HT1080 (cell line): ENCODE measurements around the gene AKAP11. TPM values are rescaled to one million over a fixed set of nuclear protein-coding genes. Genes with fewer than 3 reads are reported as not detected.
"Not testable (repeated sequence)": the region's sequence is repeated elsewhere in the genome, so short reads cannot be mapped to it uniquely, and the experiment has no call there.

Experiments
- DNase-seq: peaks from one replicate; pipeline ENCODE4 v3.0.0-alpha.2; 2015; ENCODE audit warnings: low read depth
- polyA plus RNA-seq, 2 experiments: library from polyadenylated mRNA; depleted of rRNA; stranded (reverse); fragments of >200 nt; gene quantifications; 2 replicates each; pipeline ENCODE4 v1.2.3, GENCODE V29; 2015
- total RNA-seq: library from RNA; depleted of rRNA; stranded (reverse); fragments of >200 nt; shearing (Covaris generic); gene quantifications from 2 replicates; pipeline ENCODE4 v1.2.3, GENCODE V29; 2014; rRNA removed

AKAP11 gene, protein sequence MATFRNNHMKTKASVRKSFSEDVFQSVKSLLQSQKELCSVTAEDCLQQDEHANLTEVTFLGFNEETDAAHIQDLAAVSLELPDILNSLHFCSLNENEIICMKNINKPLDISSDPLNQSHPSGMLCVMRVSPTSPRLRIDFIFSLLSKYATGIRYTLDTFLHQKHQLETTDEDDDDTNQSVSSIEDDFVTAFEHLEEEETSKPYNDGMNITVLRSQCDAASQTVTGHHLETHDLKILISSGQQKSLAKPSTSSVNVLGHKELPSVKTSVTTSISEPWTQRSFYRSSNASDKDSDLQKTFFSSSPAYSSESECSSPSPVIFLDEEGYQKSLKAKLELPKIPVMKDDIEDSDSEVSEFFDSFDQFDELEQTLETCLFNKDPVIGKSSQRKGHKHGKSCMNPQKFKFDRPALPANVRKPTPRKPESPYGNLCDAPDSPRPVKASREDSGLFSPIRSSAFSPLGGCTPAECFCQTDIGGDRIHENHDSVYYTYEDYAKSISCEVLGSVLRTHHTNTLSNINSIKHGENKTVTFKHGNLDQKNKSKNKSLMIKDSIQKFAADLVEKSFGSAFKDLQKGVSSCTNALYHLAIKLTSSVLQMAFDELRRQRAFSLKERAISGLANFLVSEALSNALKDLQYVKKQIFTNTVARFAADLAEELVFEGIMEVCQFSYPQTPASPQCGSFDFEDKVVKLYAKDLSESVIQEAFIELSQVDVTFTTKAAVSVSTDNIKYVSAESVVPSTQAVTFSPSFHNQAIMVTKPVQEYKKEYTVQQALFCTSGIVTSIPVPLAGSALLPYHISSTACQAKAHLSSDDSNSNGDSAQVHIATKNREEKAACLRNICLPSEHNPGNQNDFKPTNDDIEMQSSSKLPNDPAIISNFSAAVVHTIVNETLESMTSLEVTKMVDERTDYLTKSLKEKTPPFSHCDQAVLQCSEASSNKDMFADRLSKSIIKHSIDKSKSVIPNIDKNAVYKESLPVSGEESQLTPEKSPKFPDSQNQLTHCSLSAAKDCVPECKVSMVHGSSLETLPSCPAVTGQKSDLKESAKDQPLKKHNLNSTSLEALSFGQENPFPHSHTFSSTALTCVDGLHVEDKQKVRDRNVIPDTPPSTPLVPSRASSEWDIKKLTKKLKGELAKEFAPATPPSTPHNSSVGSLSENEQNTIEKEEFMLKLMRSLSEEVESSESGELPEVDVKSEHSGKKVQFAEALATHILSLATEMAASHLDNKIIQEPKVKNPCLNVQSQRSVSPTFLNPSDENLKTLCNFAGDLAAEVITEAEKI (N-terminal part only)
- total RNA-seq: 16.5 and 18.2 TPM in 2 replicates
- polyA plus RNA-seq (2015; cell fraction: cytosol; rRNA removed): 10.0 and 15.3 TPM in 2 replicates
- 32.5 and 35.4 TPM in 2 replicates for polyA plus RNA-seq (2015; cell fraction: nucleus; rRNA removed)

DNA sequence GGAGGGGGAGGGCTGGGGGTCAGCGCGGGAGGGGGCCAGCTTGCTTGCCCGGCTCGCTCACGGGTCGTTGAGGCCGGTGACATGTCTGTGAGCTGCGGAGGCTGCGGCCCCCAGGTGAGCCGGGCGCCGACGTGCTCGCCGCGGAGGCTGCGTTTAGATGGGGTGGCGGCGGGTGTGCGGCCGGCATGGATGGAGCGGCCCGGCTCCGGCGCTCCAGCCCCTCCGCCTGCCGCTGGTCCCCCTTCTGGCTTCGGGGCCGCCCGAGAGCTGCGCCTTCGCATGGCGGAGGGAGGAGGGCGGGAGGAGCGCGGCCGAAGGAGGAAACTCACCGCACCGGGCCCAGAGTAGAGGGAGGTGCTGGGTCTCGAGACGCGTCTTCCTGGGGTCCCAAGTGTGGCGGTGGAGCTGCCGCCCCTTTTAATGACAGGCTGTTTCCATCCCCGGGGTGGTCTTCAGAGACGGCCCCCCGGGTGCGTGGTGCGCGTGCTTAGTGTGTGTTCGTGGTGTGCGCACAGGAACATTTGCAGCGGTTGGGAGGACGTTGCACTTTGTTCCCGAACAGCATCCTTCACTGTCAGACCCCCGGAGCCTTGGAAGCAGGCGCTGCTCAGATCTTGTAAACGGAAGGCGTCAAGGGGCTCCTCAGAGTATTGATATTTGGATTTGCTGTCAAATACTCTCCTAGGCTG lies at the start of gene AKAP11:
Gene AKAP11 (plus strand): TSS at position 38 of the 689 bp plus-strand sequence. CDS start 14,197 bp downstream, outside the sequence.
- DNase-seq: peak; percentile 53

DNA sequence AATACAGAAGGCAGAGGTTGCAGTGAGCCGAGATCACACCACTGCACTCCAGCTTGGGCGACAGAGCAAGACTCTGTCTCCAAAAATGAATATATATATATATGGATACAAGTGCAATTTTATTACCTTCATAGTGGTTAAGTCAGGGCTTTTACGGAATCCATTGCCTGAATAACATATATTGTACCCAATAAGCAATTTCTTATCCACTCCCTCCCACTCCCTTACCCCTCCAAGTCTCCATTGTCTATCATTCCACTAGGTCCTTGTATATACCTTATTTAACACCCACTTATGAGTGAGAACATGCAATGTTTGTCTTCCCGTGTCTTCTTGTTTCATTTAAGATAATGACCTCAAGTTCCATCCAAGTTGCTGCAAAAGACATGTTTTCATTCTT lies 48.3 kb upstream of the AKAP11 start:
- DNase-seq: no peak

DNA sequence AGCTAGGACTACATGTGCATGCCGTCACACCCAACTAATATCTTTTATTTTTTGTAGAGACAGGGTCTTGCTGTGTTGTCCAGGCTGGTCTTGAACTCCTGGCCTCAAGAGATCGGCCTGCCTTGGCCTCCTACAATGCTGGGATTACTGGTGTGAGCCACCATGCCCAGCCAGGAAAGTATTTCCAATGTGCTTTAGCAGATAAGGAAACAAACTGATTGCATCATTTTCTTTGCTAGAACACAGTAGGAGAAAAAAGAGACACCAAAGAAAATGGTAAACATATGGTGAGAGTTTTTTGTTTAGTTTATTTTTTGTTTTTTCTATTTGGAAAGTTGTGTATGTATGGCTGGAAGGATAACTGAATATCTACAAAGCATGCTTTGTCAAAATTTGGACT lies 46.9 kb upstream of the AKAP11 start:
- no peak for DNase-seq

DNA sequence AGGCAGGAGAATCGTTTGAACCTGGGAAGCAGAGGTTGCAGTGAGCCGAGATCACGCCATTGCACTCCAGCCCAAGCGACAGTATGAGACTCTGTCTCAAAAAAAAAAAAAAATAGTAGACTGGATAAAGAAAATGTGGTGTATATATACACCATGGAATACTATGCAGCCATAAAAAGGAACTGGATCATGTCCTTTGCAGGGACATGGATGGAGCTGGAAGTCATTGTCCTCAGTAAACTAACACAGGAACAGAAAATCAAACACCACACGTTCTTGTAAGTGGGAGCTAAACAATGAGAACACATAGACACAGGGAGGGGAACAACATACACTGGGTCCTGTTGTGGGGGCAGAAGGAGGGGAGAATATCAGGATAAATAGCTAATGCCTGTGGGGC lies 45.2 kb upstream of the AKAP11 start:
- not testable (repeated sequence) for DNase-seq

DNA sequence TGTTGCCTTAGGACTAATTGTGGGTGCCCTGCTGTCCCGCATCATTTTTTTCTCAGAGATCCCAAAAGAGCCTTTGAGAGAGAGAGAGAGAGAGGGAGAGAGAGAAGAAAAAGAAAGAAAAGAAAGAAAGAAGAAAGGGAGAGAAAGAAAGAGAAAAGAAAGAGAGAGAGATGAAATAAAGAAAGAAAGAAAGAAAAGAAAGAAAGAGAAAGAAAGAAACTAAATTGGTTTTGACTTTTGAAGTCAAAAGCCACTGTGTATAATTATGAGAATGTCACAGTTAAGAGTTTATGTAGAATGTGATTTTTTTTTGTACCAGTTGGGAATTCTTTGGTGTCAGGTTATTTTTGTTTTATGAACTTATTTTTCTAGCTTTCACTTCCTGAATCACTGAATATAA lies 43.4 kb upstream of the AKAP11 start:
- DNase-seq: no peak

DNA sequence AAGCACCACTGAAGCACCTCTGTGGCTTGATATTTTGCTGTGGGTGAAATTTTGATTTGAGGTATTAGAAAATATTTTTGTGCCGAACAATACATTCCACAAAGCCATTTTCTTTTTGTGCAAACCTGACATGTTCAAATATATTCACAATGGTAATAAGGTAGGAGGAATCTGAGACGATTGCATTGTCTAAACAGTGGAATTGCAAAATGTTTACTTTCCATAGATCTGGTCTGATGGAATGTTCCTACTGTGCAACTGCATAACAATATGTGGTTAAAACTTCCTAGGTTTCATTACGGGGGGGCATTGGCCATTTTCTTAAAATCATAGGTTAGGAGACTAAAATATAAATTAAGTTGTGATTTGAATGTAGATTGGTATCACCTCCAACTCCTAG lies 42.7 kb upstream of the AKAP11 start:
- DNase-seq: no peak

DNA sequence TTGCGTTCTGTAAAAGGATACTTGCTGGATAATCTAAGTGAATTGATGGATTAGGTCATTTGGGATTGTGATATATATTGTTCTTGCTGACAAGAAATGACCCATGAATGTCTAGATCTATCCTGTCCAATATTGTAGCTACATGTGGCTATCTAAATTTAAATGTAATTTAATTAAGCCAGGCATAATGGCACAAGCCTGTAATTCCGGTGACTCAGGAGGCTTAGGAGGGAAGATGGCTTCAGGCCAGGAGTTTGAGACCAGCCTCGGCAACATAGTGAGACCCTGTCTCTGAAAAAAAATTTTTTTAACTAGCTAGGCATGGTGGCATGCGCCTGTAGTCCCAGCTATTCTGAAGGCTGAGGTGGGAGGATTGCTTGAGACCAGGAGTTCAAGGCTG lies 39.3 kb upstream of the AKAP11 start:
- no peak for DNase-seq

DNA sequence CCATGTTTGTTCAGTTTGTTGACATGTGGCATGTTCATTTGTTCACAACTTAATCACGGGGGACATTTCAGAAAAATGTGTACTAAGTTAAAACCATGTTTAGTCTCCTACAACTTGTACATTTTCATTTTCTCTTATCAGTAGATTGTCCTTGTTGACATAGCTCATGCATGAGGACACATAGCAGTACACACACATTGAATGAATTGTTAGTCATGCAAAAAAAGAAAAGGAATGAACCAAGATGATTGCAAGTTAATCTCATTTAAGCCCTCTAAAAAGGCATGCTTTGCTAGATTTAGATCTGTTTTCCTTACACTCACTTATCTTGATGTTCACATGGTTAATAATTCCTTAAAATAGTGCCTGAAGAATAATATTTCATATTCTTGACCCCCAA lies 38.2 kb upstream of the AKAP11 start:
- DNase-seq: no peak

DNA sequence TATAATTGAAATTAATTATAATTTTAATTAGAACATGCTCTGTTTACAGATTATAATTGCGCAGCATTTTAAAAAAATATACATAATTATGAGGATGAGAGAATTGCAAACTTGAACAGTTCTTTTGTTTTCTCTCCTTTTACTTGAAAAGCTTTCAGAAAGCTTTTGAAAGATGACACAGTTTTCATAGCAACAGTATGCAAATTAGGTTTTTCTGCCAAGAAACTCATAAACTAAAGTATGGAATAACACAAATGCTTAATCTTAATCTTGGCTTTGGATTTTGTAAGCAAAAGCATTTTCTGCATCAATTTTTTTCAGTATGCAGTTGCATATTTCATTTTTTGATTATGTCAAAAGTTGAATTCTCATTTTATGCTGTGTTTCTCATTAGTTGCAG lies 32.8 kb upstream of the AKAP11 start:
- DNase-seq: no peak

DNA sequence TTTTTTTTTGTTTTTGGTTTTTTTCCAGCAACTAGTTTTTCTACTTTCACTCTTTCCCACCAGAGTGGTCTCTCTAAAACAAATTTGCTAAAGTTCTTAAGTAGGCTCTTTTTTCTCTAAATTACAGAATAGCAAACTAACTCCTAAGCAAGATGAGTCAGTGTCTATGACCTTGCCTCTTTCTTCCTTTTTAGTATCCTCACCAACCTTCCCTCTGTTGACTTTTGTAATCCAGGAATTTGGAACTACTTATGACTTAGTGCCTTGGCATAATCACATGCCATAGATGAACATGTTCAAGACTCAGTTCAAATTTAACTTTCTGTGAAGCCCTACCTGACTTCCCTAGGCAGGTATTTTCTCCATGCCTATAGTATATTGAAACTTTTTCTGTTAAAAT lies 32.3 kb upstream of the AKAP11 start:
- DNase-seq: peak; percentile 55

DNA sequence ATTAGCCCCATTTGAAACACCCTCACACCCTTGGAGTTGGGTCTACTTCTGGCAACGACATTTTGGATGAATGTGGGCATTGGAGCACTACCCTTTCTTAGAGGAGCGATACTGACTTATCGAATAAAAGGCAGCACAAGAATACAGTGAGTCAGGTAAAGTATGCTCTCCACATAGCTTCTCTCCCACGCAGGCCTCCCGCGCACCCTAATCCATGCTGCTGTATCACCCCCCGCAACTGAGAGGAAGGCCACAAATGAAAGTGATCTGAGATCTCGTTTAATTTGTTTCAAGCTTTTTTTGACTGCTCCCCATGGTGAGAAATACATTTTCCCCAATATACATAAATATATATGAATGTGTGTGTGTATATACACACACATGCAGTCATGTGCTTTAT lies 25.4 kb upstream of the AKAP11 start:
- no peak for DNase-seq

DNA sequence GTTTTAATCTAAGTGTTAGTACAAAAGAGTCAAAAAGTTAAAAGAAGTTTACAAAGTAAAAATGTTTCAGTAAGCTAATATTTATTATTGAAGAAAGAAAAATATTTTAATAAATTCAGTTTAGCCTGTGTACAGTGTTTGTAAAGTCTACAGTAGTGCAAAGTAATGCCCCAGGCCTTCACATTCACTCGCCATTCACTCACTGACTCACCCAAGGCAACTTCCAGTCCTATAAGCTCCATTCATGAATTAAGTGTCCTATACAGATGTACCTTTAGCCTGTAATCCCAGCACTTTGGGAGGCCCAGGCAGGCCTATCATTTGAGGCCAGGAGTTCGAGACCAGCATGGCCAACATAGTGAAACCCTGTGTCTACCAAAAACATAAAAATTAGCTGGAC lies 24.1 kb upstream of the AKAP11 start:
- DNase-seq: no peak

DNA sequence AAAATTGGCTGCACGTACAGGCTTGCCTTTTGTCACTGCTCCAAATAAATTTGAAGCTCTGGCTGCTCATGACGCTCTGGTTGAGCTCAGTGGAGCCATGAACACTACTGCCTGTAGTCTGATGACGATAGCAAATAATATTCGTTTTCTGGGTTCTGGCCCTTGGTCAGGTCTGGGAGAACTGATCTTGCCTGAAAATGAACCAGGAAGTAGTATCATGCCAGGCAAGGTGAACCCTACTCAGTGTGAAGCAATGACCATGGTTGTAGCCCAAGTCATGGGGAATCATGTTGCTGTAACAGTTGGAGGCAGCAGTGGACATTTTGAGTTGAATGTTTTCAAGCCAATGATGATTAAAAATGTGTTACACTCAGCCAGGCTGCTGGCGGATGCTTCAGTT lies 16.1 kb upstream of the AKAP11 start:
- no peak for DNase-seq

DNA sequence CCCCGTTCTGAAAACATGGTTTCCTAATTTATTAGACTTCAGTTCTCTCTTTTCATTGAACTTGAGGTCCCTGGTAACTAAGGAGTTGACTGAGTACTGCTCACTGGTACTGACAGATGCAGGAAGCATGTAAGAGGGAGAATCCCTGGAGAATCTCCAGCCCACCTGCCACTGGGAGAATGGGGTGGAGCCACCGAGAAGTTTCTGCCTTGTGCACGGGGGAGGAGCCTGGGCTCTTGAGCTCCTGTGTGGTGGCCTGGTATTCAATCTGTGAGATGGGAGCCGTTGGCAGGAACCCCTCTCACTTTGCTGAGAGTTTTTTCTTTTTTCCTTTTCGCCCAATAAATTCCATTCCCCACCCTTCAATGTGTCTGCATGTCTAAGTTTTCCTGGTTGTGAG lies 13.2 kb upstream of the AKAP11 start:
- DNase-seq: no peak

DNA sequence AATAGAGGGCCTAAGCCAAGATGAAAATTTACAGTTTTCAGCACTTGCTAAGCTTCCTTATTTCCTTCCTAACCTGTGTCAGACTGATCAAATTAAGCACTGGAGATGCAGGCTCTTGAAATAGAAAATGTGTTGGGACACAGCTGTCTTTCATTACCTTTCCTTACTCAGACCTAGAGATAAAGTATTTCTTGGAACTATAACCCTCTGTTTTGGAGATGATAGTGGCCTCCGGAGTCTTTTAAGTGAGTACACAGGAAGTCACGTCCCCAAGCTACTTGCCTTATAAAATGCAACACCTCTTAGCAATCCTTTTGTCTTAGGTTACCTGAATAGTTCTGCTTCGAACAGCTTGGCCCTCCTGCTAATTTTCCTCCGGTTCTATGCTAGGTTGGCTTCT lies 12.4 kb upstream of the AKAP11 start:
- no peak for DNase-seq

DNA sequence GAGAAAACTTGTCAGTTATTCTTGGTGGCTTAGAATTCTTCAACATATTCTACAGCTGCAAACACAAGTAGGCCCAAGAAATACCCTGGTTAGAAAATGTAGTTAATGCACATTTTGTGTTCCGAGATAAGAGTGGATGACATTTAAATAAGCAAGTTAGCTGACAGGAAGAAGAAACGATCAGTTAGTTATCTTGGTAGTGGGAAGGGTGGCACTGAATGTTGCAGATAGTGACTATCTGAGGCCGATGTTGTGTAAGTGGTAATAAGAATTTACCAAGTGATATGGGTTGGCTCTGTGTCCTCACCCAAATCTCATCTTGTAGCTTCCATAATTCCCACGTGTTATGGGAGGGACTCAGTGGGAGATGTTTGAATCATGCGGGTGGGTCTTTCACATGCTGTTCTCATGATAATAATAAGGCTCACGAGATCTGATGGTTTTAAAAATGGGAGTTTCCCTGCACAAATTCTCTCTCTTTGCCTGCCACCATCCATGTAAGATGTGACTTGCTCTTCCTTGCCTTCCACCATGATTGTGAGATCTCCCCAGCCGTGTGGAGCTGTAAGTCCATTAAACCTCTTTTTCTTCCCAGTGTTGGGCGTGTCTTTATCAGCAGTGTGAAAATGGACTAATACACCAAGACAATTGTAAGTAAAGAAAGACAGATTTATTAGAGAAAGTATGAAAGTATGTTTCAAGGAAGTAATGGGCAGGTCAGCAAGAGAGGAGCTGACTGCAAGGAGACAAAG lies 10.9 kb upstream of the AKAP11 start:
- no peak for DNase-seq

DNA sequence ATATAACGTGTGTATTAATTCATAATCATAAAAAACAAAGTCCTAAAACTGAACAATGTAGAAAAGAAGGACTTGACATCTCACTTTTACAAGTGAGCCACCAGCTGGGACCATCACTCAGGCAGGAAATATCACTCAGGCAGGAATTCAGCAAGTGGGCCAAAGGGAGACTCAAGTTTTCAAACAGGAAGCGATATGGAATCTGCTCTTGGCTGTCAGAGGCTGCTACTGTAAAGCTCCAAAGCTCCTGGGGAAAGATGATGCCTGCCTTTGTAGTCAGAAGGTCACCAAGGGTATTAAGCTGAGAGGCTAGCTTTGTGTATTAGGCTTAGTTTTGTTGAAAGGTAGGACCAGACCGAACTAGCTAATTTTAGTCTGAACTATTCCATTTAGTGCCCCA lies 5.5 kb upstream of the AKAP11 start:
- DNase-seq: peak; percentile 63

DNA sequence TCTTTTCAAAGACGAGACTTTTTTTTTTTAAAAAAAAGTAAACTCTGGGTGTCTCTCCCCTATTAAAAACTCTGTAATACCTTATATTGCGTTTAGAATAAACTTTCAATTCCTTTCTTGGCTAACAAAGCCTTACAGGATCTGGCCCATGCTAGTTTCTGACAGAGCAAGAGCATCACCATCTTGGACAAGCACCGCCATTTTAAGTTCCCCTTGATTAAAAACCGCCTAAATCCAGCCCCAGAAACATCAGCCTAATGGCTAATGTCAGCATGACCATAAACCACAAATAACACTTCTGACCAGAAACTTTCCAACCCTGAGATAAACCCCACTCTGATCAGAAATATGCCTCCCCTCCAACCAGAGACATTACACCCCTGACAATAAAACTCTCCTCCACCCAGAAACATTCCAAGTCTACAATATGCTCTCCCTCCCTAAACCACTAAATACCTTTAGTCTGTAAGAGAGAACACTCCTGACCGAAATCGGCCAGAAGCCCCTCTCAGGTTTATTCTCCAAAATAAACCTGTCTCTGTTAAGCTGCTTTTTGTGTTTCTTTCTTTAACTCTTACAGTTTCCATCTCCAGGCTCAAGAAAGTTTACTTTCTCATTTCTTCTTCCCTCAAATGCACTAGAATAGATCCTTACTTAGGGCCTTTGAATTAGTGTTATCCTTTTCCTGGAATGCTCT lies 1.6 kb upstream of the AKAP11 start:
- no peak for DNase-seq

DNA sequence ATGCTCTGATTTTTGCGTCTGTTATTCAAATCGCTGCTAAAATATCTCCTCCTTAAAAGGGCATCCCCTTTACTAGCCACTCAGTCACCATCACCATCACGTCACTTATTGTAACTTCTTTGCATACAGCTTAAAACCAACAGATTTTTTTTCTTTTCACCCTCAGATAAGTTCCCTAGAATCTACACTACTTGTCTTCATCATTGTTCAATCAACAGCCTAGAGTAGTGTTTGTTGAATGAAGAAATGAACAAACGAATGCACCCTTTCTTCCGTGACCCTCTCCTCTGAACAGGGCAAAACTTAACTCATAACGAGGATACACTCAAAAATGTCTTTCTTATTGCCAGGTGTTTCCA lies 1.1 kb upstream of the AKAP11 start:
- no peak for DNase-seq
